Embryonic facial prominence (tissue), 1 donor: Measurements from ENCODE around the gene C20orf144.

Source experiments
- DNase-seq: peaks from one replicate; pipeline ENCODE4 v3.0.0-alpha.2; 2016; ENCODE audit errors: extremely low spot score

Gene C20orf144

DNA sequence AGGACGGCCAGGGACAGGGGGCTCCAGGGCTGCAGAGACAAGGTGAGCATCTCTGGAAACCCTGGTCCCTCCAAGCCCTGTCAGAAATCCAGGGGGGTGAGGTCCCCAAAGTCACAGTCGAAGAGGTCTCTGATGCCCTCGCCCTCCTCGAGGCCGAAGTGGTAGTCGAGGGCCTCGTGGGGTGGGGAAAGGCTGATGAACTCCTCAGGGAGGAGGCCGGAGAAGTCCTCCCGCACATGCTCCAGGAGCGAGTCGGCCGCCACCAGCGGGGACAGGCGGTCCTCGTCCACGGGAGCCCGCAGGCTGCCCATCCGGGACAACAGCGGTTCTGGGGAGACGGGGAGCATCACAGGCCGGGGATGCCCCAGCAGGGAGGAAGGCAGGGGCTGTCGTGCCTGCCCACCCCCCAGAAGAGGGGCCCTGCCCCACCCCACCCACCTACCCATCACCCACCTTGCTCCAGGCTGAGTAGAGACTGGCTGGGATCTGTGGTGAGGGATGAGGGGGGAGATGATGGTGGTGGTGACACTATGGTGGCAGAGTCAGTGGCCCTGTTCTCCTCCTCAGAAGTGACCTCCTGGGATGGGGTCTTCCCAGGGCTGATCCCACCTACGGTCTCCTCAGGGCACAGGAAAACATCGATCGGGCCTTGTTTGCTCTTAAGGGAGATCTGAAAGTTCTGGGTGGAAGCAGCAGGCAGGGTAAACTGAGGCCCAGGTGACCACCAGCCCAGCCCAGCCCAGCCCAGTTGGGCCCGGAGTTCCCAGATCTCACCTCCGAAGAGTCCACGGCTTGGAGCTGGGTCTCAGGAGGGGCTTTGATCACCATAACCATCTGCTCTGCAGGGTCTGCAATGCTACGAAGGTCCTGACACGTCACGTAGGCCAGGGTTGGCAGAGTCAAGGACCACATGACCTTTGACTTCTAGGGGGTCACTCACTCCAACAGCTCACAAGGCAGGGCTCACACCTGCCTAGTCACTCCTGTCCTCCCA, 14.8 kb downstream of the C20orf144 start:
- DNase-seq = no peak

DNA sequence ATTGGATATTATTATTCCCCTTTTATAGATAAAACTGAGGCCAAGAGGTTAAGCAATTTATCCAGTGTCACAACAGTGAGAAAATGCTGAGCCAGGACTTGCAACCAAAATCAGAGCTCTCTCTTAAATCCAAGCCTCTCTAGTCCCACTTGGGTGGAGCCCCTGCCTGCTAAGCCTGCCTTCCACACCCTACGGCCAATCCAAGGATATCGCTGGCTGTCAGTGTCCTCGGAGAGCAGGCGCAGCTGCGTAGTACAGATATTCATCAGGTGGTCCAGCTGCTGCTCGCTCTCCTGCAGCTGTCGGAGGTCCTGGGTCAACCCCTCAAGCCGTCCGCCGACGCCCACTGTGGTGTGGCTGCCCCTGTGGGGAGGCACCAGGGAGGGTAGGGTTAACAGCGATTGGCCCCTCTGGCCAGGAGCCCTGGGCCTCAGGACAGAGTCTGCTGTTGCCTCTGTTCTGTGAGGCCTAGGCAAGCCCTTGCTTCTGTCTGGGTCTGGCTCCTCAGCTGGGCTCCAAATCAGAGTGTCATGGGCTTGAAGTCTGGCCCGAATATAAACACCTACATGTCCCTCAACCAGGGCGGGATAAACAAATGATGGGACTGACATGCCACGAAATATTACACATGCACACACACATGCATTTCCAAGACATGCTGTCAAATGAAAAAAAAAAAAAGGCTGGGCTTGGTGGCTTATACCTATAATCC, 16.0 kb downstream of the C20orf144 start:
- DNase-seq = no peak

DNA sequence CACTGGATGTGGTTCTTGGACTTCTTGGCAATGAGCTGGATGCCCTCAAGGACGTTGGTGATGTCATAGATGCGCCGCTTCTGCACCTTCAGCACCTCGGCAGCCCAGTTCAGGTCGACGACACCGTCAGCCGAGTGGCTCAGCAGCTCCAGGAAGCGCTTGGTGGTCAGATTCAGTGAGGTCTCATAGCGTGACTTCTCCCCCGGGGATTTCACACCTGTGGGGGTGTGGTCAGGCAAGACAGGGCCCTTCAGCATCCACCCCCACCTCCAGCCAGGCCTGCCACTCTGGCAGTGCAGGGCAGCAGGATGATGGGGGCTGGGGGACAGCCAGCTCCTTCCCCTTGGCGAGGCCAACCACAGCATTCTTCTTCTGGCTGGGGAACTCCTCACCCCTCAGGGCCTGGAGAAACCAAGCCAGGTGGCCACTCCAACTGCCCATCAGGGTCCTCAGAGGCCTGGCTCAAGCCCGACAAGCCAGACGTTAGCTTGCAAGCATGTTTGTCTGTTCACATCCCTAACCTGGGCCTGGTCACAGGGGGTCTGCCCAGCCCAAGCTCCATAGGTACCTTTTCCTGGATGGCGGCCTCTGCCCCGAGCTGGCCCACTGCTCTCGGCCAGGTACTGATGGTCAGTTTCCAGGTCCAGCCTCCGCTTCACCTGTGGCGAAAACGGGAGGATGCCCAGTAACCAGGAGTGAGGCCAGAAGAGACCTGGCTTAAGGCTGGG, 17.8 kb downstream of the C20orf144 start:
- no peak for DNase-seq

DNA sequence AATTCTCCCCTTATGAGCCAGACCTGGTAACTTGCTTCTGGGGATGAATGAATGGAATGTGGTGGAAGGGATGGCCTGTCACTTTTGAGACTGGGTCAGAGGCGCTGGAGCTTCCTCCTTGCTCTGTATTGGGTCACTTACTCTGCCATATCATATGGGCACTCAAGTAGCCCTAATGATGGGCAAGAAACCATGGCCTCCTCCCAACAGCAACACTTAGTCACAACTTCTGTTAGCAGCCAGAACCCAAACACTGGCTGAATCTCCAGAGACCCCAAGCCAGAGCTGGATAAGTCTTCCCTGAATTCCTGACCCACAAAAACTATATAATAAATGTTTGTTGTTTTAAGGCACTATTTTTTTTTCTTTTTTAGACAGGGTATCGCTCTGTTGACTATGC, 18.6 kb downstream of the C20orf144 start:
- no peak for DNase-seq

DNA sequence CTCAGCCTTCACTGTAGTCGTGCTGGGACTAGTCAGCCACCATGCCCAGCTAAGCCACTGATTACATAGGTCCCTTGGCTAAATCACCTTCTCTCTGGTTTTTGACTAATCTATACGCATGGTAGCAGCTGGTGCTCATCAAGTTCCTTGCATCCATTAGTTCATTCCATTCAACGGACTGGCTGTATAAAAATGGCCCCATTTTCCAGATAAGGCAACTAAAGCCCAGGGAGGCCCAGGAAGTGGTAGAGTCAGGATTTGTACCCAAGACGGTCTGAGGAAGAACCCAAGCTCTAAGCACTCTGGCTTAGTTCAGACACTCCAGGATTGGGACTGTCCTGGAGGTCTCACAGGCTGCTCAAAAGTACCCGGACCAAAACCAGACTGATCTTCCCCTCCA, 19.2 kb downstream of the C20orf144 start:
- DNase-seq = no peak

DNA sequence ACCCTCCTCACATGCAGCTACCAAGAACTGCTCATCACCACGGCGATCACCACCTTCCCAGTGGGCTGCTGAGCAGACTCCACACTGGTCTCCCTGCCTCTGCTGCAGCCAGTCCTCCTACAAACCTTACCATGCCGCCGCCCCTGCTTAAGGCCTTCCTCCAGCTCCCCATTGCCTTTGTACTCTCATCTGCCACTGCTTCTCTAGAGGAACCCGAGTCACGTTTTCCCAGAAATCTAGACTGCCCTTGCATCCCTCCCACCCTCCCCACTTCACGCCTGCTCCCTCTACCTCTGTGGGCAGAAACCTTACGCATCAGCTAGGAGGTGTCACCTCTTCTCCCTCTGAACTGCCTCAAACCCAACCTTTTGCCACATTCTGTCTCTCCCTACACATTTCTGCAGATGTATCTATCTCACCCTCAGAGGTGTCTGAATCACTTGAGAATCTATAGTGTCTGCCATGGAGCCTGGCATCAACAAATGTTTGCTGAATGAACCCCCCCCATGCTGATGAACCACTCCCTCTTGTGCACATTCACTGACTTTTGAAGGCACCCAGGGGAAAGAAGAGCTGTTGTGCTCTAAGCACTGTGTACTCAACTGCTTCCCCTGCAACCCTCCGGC, 19.7 kb downstream of the C20orf144 start:
- no peak for DNase-seq

DNA sequence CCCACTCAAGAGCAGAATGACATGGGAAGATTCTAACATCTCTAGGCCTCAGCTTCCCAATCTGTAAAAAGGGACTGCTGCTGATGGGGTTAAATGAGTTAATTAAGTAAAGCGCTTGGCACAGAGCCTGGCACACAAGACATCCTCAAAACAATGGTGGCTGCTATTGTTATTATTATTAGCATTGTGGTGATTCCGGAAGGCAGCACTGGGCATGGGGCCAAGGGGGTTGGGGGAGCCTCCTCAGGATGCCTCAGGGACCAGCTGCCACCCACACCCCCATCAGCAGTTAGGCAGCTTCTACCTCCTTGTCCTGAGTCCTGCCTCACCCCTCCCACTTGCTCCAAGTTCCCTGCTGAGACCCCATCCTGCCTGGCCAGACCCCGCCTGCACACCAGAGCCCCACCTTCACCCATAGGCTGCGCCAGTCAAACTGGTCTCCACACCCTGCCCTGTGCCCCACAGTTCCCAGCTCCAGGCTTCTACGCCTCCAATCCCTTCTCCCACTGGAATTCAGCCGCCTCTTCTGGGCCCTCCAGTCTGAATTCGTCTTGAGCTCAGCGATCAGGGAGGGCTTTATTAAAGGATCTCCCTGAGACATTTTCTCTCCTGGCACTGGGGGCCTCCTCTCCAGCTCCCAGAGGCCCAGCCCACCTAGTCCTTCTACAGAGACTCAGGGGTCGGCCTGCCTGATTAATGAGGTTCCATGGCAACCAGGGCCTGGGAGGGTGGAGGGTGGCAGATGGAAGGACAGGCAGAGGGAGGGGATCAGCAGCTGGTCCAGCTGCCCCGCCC, 22.6 kb downstream of the C20orf144 start:
- no peak for DNase-seq

DNA sequence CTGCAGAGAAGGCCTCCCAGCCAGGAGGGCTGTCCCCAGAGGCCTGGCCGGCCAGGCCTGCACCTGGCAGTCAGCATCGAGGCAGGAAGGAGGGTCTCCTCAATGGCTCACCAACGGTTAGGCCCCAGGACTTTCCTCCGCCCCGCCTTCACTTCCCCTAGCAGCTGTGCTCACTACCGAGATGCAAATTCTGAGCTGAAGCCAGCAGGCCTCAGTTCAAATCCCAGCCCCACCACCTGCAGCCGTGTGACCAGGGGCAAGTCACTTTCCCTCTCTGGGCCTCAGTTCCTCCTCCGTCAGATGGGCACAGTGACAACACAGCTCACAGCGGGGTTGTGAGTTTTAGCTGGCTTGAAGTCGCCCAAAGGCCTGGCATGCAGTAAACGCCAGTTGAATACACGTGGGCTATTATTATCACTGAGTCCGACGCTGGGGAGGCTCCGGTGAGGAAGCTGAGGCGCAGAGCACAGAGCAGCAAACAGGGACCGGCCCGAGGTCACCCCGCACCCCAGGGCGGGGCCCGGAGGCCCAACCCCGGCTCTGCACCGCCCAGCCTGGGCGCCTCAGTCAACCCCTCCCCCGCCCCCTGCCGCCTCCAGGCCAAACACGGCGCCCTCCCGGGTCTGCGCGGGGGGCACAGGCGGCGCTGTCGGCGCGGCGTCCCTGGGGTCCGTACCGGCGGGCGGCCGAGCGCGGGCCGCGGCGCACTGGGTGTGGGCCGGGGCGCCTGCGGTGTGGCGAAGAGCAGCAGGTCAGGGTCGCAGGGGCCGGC, 23.4 kb downstream of the C20orf144 start:
- DNase-seq = no peak

DNA sequence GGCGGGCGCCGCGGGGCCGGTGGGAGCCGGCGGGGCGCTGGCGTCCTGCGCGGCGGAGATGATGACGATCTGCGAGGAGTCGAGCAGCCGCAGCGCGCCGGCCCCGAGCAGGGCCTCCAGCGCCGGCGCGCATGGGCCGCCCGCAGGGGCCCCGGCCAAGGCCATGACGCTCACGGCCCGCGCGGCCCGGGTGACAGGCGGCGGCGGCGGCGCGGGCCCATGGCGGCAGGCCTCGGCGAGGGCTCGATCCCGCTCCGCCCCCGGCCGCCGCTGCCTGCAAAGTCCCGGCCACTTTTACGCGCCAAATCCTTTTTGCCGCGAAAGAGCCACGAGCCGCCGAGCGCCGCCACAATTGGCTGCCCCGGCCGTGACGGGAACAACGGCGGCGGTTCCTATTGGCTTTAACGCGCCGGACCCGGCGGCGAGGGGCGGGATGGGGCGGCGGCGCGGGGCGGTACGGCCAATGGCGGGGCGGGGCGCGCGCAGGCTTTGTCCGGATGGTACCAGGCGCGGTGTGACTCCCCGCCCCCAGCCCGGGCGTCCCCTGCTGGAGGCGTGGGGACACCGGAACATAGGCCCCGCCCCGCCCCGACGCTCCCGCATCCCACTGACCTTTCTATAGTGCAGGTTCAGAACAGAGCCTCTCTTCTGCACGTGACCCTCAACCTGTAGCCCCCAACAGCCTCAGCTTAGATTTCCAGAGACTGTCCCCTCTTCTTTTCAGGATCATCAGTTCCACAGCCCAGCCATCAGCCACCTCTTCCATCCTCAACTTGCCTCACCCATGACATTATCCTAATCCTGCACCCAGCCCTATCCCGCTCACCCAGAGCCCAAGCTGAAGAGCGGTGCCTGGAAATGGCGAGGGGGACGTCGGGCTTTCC, 24.2 kb downstream of the C20orf144 start, which contains the start of gene E2F1:
TSS of gene E2F1 (minus strand) at position 286 of the 884 bp plus-strand sequence. CDS start at position 165, 121 bp downstream.
- peak; percentile 81 for DNase-seq

DNA sequence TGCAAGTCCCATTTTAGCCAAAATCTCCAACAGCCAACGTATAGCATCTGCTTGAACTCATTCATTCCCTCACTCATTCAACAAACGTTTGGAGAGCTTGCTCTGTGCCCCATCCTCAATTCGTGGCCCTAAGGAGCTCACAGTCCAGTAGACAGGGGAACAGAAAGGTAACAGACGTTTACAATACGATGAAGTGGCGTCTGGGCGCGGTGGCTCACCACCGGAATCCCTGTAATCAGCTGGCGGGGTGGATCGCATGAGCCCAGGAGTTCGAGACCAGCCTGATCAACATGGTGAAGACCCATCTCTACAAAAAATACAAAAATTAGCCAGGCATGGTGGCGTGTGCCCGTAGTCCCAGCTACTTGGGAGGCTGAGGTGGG, 24.8 kb downstream of the C20orf144 start:
- no peak for DNase-seq

DNA sequence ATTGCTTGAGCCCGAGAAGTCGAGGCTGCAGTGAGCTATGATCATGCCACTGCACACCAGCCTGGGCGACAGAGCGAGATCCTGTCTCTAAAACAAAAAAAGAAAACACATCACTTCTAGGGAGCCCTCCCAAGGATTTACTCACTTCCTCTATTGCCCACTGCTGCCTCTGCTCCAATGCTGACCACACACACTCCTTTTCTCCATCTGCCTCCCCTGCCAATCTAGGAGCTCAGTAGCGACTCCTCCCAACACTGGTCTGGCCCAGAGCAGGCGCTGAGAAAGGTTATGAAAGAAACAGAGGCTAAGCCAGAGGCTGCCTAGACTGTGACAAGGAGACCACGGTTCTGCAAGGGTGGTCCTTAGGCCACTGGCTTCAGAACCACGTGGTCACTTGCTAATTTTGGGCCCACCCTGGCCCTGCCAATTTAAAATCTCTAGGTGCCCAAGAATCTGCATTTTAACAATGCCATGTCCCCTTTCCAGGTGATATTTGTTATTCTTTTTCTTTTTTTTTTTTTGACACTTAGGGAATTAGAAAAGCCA, 25.3 kb downstream of the C20orf144 start:
- DNase-seq = no peak

DNA sequence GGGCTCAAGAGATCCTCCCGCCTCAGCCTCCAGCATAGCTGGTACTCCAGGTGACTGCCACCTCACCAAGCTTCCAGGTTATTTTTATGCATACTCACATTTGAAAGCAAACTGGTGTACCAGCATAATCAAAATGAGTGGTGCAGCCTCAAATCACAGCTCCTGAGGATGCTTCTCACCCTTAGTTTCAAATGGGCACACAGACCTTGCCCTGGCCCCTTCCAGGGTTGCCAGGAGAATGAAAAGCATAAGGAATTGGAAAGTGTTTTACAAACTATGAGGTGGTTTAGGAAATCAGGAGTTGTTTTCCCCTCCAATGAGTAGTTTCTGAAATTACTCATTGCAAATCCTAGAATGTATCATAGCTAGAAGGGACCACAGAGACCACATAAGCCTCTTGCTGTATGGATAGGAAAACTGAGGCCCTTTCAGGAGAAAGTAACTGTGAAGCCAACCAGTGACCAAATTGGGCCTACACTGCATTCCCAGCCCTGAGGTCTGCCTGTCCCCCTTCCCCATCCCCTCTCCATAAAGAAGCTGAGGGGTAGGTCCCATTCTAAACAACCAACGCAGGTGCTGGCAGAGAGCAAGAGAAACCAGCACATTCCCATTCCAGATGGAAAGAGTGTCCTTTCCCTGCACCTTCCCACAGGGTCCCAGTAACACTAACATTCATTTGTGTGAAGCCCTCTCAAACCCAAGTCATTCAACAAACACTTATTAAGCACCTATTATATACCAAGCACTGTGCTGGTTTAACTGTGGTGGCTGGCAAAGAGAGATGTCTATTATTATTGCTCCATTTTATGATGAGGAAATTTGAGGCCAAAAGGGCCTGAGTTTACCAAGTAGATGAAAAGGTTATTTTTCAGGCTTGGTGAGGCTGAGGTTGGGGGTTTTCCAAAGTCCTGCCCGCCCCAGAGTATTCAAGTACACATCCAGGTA, 26.1 kb downstream of the C20orf144 start:
- DNase-seq = no peak

DNA sequence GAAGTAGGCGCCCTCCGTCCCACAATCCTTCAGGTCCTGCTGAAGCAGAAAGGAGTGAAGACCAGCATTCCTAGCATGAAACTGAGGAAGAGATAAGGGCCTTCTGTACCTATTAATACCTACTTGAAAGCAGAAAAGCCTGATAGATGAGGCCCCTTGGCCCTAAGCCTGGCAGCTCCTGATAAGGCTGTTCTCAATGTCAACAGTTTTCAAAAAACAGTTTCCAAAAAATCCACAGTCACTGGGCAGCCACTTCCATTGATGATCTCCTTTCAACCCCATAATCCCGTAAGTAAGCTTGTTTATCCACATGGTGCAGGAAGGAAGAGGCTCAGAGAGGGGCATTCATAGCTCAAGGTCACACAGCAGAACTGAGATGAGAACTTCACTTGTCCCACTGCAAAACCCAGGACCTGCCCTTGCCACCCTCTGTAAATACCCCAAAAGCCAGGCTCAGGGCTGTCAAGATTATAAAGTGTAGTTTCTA, 26.9 kb downstream of the C20orf144 start:
- no peak for DNase-seq

DNA sequence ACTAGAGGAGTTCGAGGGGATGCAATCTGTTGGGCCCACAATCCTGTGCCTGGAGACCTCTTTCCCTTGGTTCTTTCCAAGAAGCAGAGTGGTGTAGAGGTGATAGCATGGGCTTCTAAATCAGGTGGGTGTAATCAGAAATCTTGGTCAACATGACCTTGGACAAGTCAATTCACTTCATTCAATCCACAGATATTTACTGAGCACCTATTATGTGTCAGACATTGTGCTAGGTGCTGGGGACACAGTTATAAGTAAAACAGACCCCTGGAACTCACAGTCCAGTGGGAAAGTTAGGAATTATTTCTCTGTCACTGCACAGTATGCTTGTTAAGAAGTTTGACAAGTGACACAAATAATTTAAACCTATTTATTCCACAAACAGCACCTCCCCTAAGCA, 27.4 kb downstream of the C20orf144 start:
- no peak for DNase-seq

DNA sequence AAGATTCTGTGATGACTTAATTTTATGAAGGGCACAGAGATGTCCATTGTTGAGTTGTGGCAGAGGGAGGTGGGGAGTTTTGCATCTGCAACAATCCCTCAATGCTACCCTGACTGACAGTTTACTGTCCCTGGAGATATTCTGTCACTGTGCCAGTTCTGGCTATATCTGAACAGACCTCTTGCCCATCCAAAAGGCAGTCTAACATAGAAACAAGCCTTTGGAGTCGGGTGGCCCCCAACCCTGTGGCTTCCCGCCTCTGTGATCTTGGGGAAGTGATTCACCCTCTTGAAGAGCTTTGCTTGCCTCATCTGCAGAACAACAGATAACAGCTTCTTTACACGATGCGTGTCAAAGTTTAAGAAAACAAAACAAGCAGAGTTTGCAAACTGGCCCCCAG, 27.8 kb downstream of the C20orf144 start:
- DNase-seq = no peak

DNA sequence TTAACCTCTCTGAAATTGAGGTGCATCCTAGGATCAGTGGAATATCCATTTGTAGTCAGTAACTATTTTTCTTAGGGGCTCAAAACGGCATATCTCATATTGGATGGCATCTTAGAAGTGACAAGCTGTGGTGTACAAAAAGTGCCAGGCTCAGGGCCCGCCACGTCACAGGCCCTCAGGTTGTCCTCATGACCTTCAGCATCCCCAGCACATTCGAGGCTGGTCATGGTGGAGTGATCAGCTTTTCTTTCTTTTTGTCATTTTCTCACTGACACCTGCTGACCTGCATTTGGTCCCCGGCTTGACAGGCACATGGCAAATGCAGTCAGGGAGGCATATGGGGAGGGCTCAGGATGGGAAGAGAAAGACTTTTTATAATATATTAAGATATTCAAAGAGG, 31.2 kb downstream of the C20orf144 start:
- no peak for DNase-seq
